GM18909 (cell line): ENCODE measurements around the gene JMJD7.

ENCODE experiments used
- ATAC-seq: cut with Tn5 transposase; IDR thresholded peaks from one replicate; pipeline ENCODE4 v1.9.1; 2021; ENCODE audit warnings: mild to moderate bottlenecking; ENCODE audit not compliant: unreplicated experiment, poor library complexity

Gene JMJD7

DNA sequence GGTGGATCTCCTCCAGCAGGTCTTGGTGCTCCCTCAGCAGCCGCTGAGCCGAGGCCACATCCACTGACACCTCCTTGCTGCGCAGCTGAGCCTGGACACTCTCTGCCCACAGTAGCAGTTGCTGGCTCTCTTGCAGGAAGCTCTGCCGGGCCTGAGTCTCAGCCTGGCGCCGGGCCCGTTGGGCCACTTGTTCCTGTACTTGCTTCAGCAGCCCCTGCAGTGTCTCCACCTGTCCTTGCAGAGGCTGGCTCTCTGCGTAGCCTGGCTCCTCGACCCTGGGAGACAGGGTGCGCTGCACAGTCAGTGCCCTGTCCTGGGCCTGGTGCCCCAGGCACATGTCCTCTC is 50.4 kb downstream of the JMJD7 start:
- no peak for ATAC-seq

- no peak for ATAC-seq
These were observed 51.5 kb downstream of the JMJD7 start for GRCh38 chr15:41879321-41879845.

GRCh38 chr15:41880156-41880877 is 52.4 kb downstream of the JMJD7 start:
- ATAC-seq = no peak

DNA sequence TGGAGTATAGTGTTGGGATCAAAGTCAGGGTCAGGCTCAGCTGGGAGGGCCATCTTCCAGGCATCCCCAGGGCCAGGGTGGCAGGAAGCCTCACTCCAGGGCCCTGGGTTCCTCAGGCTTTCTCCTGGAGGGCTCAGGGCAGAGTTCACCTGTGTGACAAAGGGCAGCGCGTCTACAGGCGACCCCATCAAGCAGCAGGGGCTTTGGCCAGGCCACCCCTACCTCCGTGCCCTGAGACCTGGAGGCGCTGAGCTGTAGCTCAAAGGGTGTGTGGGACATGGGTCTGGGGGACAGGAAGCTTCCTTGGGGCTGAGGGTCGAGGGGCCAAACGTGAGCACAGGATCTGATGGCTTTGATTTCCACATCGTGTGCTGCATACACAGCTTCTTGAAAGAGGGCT is 53.2 kb downstream of the JMJD7 start:
- no peak for ATAC-seq

DNA sequence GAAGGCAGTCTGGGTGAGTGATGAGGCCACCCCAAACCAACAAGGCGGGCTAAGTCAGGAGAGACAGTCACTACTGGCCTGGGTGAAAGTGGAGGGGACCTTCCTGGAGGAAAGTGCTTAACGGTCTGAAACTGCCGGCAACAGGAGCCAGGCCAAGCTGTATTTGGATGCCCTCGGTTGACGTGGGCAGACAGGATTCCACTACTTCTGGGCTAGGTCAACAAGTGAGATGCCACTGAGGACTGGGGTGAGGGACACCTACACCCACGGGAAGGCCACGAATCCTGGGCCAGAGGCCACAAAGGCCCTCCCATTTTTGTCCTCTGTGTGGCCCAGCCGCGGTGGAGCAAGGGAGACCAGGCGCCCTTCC is 53.6 kb downstream of the JMJD7 start:
- no peak for ATAC-seq

DNA sequence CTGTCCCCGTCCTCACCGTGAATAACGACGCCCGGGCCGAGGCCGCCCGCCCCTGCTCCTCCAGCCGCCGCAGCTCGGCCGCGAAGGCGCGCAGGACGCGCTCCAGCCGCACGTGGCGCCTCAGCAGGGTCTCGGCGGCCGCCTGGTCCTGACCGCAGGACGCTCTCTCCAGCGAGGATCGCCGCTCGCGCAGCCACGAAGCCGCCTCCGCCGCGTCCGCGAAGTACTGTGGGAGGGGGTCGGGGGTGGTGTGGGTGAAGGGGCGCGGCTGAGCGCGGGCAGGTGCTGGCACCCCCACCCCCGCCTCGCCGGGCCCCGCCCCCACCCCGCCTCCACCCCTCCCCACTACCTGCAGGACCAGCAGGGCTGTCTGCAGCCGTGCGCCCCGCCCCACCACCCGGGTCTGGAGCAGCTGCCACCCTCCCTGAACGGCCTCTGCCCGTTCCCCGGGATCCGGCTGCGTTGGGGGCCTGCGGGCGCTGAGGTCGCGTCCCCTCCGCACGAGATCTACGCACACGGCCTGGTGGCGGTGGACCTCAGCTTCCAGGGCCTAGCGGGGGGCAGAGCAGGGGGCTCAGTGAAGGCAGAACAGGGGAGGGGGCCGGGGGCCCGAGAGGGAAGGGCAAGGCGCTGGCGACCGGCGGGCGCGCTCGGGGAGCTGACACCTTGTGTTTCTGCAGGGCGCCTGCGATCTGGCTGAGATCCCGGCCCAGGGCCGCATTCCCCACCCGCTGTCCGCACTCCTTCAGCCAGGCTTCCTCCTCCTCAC is 54.2 kb downstream of the JMJD7 start:
- ATAC-seq = no peak

DNA sequence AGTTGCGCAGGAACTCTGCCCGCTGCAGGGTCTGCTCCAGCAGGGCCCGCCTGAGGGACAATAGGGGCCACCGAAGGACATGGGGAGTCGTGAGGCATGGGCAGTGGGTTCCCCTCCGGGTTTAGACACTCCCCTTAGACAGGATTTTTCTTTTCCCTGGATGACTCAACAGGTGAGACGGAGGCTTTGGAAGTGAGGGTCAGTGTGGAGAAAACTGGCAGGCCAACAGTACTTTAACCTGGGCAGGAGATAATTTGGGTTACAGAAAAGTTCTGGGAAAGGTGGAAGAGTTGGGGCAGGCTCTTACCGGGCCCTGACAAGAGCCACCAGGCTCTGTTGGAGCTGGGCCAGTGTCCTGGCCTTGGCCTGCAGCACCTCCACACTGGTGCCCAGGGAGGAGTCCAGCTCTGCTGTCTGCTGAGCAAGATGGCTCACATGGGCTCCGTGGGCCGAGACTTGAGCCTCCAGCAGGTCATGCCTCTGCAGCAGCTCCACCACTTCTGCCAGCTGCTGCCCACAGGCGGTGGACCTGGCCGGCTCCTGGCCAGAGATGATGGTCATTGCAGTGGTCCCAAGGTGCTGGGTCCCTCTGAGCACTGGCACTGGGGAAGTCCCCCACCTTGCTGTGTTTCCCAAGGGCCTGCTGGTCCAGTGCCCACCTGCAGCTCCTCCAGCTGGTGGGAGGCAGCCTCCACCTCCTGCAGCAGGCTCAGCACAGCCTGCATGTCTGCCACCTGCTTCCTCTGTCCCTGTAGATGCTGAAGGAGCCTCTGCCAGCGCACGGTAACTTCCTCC is 55.0 kb downstream of the JMJD7 start:
- ATAC-seq = no peak

- ATAC-seq = no peak
These were observed 55.6 kb downstream of the JMJD7 start for GRCh38 chr15:41883484-41883825.

DNA sequence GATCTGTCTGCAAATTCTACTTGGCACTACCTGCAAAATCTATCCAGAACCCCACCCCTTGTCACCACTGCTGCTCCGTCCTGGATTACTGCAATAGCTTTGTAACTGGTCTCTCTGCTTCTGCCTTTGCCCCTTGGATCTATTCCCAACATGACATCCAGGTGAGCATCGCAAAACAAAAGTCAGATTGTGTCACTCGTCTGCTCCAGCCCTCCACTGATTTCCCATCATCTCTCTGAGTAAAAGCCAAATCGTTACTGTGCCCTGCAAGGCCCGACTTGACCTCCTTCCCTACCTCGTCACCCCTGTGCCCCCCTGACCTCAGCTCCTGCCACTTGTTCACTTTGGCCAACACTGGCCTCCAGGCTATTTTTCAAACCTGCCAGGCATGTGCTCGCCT is 56.6 kb downstream of the JMJD7 start:
- no peak for ATAC-seq

DNA sequence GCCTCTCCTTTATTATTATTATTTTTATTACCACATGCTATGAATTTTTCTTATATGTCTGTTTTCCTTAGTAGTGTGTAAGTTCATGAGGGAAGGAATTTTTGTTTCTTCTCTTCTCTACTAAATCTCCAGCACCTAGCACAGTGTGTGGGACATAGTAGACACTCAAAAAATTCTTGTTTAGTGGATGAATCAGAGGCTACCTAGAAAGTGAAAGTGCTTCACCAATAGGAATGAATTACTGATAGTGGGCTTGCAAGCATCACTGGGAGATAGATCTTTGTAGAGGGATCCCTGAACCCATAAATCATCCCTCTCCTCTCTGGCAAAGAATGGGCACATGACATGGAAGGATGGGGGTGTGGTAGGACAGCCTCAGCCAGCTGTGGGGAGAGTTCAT is 57.4 kb downstream of the JMJD7 start:
- ATAC-seq = no peak

GRCh38 chr15:41885841-41886240 is 57.9 kb downstream of the JMJD7 start:
- no peak for ATAC-seq

DNA sequence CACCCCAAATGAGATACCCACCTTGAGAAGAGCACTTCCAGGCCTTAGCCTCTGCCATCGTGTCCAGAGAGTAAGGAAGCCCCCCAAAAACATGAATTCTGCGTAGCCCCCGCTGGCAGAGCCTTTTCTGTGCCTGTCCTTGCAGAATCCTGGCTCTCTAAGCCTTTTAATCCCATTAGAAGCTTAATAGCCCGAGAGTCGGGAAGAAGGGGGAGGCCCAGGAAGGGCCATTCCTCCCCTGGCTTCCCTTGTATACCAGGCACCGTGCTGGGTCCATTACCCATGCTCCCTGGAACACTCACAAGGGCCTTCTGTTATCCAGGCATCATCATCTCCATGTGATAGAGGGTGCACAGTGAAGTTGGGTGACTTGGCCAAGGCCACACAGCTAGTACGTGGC is 58.8 kb downstream of the JMJD7 start:
- no peak for ATAC-seq

- ATAC-seq = no peak
These were observed 59.3 kb downstream of the JMJD7 start for GRCh38 chr15:41887161-41887560.
